ENCODE measurements around the gene TTLL8. TPM values are rescaled to one million over a fixed set of nuclear protein-coding genes. Genes with fewer than 3 reads are reported as not detected.

TTLL8 gene
- polyA plus RNA-seq, 2 of the 4 experiments (the other 2 are of a cell fraction): not detected

DNA sequence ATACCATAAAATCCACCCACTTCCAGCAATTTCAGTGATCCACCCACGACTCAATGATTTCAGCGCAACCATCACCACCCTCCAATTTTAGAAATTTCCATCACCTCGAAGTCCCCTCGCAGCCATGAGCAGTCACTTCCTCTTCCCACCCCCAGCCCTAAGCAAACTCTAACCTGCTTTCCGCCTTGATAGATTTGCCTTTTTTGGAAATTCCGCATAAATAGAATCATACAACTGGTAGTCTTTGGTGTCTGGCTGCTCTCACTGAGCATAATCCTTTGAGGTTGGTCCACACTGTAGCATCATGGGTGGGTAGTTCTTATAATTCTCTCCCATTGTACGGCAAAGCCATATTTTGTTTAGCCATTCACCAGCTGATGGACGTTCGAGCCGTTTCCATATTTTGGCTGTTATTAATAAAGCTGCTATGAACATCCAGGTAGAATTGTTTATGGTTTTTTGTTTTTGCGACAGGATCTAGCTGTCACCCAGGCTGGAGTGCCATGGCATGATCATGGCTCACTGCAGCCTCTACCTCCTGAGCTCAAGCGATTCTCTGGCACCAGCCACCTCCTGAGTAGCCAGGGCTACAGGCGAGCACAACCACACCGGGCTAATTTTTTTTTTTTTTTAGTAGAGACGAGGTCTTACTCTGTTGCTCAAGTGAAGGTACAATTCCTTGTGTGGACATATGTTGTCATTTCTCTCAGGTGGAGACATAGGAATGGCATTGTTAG is 81.5 kb downstream of the TTLL8 start:
- WGBS (ENCODE audit: missing lambda C conversion rate): 32% methylated on average over 15 of the region's 15 CpGs
- Histone ChIP-seq H3K9me3 (peaks cover 8% of the 10 kb centered on the region; the same call in 2 of the 3 replicates), H3K4me2 (0 out of 3 replicates have a peak overlapping the region, but pooled peaks have one; percentile 16), H3K27ac (peak overlapping the region in 1 of 2 experiments; percentile 73; a peak in 3 of 6 replicates), H3K4me3 (no peak overlapping the region), H3K4me1 (peaks cover 16% of the 10 kb centered on the region)
- ATAC-seq: peak; percentile 57 to 65; a peak in 5 of 6 replicates
- no peak for FAIRE-seq
- POLR2A ChIA-PET: no interaction called here
- CTCF ChIA-PET: interaction anchor here (1.2 kb wide), 1 partner anchor 46 kb away, joined by 3 read pairs; no protein-coding TSS in a partner anchor
- TF ChIP-seq, protein P1, sequence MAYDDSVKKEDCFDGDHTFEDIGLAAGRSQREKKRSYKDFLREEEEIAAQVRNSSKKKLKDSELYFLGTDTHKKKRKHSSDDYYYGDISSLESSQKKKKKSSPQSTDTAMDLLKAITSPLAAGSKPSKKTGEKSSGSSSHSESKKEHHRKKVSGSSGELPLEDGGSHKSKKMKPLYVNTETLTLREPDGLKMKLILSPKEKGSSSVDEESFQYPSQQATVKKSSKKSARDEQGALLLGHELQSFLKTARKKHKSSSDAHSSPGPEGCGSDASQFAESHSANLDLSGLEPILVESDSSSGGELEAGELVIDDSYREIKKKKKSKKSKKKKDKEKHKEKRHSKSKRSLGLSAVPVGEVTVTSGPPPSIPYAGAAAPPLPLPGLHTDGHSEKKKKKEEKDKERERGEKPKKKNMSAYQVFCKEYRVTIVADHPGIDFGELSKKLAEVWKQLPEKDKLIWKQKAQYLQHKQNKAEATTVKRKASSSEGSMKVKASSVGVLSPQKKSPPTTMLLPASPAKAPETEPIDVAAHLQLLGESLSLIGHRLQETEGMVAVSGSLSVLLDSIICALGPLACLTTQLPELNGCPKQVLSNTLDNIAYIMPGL (CRISPR knock-in tag; IDR thresholded peaks at IDR 0.05; ENCODE audit: borderline replicate concordance): no peak
- TF ChIP-seq, protein P2, sequence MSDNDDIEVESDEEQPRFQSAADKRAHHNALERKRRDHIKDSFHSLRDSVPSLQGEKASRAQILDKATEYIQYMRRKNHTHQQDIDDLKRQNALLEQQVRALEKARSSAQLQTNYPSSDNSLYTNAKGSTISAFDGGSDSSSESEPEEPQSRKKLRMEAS (IDR thresholded peaks at IDR 0.05): no peak
- TF ChIP-seq RCOR1 (IDR thresholded peaks at IDR 0.05; ENCODE audit: low read depth, low read length): no peak
- TF ChIP-seq FOXS1 (CRISPR knock-in tag; IDR thresholded peaks at IDR 0.05): no peak
- TF ChIP-seq, protein P3, sequence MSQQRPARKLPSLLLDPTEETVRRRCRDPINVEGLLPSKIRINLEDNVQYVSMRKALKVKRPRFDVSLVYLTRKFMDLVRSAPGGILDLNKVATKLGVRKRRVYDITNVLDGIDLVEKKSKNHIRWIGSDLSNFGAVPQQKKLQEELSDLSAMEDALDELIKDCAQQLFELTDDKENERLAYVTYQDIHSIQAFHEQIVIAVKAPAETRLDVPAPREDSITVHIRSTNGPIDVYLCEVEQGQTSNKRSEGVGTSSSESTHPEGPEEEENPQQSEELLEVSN (IDR thresholded peaks at IDR 0.05; ENCODE audit: borderline replicate concordance, low read depth): no peak
- no peak for TF ChIP-seq NR3C1 (IDR thresholded peaks at IDR 0.05)
- no peak for TF ChIP-seq POLR2A (IDR thresholded peaks at IDR 0.05; ENCODE audit: low read length)
- TF ChIP-seq ESRRA (IDR thresholded peaks at IDR 0.05; ENCODE audit: borderline replicate concordance, low read length): no peak
- TF ChIP-seq BHLHE40 (IDR thresholded peaks at IDR 0.05; ENCODE audit: low read depth, low read length): no peak
- no peak for TF ChIP-seq RARB (CRISPR knock-in tag; IDR thresholded peaks at IDR 0.05)
- TF ChIP-seq KDM5A (IDR thresholded peaks at IDR 0.05): no peak
- TF ChIP-seq, protein P4, sequence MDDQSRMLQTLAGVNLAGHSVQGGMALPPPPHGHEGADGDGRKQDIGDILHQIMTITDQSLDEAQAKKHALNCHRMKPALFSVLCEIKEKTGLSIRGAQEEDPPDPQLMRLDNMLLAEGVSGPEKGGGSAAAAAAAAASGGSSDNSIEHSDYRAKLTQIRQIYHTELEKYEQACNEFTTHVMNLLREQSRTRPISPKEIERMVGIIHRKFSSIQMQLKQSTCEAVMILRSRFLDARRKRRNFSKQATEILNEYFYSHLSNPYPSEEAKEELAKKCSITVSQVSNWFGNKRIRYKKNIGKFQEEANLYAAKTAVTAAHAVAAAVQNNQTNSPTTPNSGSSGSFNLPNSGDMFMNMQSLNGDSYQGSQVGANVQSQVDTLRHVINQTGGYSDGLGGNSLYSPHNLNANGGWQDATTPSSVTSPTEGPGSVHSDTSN (IDR thresholded peaks at IDR 0.05): no peak
- TF ChIP-seq, protein P5, sequence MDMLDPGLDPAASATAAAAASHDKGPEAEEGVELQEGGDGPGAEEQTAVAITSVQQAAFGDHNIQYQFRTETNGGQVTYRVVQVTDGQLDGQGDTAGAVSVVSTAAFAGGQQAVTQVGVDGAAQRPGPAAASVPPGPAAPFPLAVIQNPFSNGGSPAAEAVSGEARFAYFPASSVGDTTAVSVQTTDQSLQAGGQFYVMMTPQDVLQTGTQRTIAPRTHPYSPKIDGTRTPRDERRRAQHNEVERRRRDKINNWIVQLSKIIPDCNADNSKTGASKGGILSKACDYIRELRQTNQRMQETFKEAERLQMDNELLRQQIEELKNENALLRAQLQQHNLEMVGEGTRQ (IDR thresholded peaks at IDR 0.05): no peak
- no peak for TF ChIP-seq MAFK (IDR thresholded peaks at IDR 0.05; ENCODE audit: partially characterized antibody)
- no peak for TF ChIP-seq ZC3H11A (IDR thresholded peaks at IDR 0.05)
- TF ChIP-seq HOXB13 (CRISPR knock-in tag; IDR thresholded peaks at IDR 0.05; ENCODE audit: low read depth): no peak
- TF ChIP-seq CHD2 (IDR thresholded peaks at IDR 0.05; ENCODE audit: low read length, partially characterized antibody): no peak
- no peak for TF ChIP-seq TP53 (CRISPR knock-in tag; IDR thresholded peaks at IDR 0.05)
- TF ChIP-seq EP300 (IDR thresholded peaks at IDR 0.05): no peak
- peak in 1 of 2 experiments; percentile 28 for DNase-seq (ENCODE audit: low read depth in 1 of 2, low spot score in 1 of 2)

DNA sequence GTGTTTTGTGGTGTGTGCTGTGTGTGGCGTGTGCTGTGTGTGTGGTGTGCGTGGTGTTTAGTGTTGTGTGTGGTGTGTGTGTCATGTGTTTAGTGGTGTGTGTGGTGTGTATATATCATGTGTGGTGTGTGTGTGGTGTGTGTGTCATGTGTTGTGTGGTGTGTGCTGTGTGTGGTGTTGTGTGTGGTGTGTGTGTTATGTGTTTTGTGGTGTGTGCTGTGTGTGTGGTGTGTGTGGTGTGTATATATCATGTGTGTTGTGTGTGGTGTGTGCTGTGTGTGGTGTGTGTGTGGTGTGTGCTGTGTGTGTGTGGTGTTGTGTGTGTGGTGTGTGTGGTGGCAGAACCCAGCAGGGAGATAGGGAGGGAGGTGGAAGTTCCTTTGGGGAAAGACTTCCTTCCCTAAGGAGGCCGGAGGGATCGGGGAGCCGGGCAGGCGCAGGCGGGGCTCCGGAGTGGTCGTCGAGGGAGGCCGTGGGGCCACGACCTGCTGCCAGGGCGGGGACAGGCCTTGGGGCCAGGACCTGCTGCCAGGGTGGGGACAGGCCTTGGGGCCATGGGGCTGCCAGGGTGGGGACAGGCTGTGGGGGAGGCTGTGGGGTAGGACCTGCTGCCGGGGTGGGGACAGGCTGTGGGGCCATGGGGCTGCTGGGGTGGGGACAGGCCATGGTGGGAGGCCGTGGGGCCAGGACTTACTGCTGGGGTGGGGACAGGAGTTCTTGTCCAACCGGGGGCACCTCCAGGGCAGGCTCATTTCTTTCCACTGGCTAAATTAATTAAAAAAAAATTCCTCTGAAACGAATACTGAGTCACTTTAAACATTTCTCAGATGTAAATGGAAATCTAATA is 82.3 kb downstream of the TTLL8 start:
- ChIA-PET POLR2A (no interaction called here), CTCF (no interaction called here)
- ATAC-seq: no peak; a peak in 1 of 6 replicates
- no peak overlapping the region for H3K4me3 ChIP-seq
- H3K9me3 ChIP-seq: peaks cover 8% of the 10 kb centered on the region; the same call in 2 of the 3 replicates
- peak overlapping the region; percentile 16; the same call in 1 of the 3 replicates for H3K4me2 ChIP-seq
- 28% methylated on average over 9 of the region's 17 CpGs for WGBS (ENCODE audit: missing lambda C conversion rate)
- FAIRE-seq: no peak
- peaks cover 16% of the 10 kb centered on the region for H3K4me1 ChIP-seq
- DNase-seq (ENCODE audit: low read depth in 1 of 2, low spot score in 1 of 2): peak in 1 of 2 experiments; percentile 41
- H3K27ac ChIP-seq: peak overlapping the region; percentile 22 to 73; a peak in 3 of 6 replicates
- TF ChIP-seq RFX5 (IDR thresholded peaks at IDR 0.05) (no peak), JUN (IDR thresholded peaks at IDR 0.05) (no peak), HOXB13 (CRISPR knock-in tag; IDR thresholded peaks at IDR 0.05; ENCODE audit: low read depth) (no peak), FOSB (CRISPR knock-in tag; IDR thresholded peaks at IDR 0.05) (no peak), NPAS2 (CRISPR knock-in tag; IDR thresholded peaks at IDR 0.05; ENCODE audit: borderline replicate concordance) (no peak), ZSCAN20 (CRISPR knock-in tag; IDR thresholded peaks at IDR 0.05) (no peak), CBX8 (IDR thresholded peaks at IDR 0.05) (no peak), ESRRA (IDR thresholded peaks at IDR 0.05; ENCODE audit: borderline replicate concordance, low read length) (no peak), JUNB (IDR thresholded peaks at IDR 0.05) (no peak), NR3C1 (IDR thresholded peaks at IDR 0.05) (no peak), RARB (CRISPR knock-in tag; IDR thresholded peaks at IDR 0.05) (no peak), KDM1A (IDR thresholded peaks at IDR 0.05; ENCODE audit: low read depth) (no peak)
- TF ChIP-seq, protein P1 (CRISPR knock-in tag; IDR thresholded peaks at IDR 0.05; ENCODE audit: borderline replicate concordance): no peak
- TF ChIP-seq, protein P6, sequence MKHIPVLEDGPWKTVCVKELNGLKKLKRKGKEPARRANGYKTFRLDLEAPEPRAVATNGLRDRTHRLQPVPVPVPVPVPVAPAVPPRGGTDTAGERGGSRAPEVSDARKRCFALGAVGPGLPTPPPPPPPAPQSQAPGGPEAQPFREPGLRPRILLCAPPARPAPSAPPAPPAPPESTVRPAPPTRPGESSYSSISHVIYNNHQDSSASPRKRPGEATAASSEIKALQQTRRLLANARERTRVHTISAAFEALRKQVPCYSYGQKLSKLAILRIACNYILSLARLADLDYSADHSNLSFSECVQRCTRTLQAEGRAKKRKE (CRISPR knock-in tag; IDR thresholded peaks at IDR 0.05; ENCODE audit: low read depth): no peak

Data from A549 (cell line).